Measurements from ENCODE around the gene TNIK.

Gene TNIK

DNA sequence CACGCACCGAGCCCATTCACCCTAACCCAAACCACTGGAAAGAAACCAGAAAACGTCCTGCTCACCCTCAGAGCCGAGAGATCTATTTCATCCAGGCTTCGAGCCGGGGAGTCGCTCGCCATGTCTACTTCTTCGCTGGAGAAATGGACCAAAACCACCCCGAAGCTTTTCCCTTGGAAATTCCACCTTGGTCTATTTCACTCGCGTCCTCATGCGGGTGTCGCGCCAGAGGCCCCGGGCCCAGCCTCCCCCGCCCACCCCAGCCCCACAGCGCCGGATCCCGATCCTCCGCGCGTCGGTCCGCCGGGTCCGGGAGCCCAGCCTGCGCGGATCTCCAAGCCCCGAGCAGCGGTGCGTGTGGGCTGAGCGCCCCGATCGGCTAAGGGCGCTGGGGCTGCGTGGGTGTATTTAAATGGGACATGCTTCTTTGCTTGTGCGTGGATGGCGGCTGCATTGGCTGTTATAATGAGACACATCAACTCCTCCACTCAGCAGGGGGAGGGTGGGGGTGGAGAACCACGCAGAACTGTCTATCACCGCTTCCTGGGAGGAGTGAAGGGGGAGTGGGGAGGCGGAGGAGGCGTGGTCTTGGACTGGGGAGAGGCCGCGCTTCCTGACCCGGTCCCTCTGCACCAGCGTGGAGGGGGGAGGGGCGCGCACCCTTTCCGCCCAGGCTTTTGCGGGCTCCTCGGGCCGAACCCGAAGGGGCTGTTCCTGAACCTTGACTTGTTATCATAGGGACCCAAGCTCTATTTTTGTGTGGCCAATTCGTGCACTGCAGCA, at the start of gene TNIK:
Gene TNIK, minus strand, starts transcription at position 464 of the 783 bp plus-strand sequence. Its CDS starts 342 bp downstream, at position 122.
- DNase-seq, result peak; percentile 93

GRCh38 chr3:171508676-171509075, 48.5 kb upstream of the TNIK start:
- DNase-seq, result no peak

- DNase-seq, result no peak
Measured at GRCh38 chr3:171508206-171508605, 48.0 kb upstream of the TNIK start.

GRCh38 chr3:171506743-171507319, 46.6 kb upstream of the TNIK start:
- no peak for DNase-seq

DNA sequence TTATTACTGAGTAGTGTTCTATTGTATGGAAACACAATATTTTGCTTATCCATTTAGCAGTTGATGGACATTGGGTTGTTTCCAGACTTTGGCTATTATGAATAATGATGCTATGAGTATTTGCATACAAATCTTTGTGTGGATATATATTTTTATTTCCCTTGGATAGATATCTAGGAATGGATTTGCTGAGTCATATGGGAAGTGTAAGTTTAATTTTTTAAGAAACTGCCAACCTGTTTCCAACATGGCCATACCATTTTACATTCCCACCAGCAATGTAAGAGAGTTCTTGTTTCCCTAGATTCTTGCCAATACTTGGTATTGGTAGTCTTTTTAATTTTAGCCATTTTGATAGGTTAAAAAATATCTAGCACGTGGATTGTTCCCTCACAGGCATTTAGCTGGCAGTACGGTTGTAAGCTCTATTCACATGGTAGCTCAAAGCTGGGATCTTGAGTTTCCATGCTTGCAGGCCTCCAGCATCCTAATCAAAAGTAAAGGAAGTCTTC, 45.7 kb upstream of the TNIK start:
- DNase-seq, result no peak

DNA sequence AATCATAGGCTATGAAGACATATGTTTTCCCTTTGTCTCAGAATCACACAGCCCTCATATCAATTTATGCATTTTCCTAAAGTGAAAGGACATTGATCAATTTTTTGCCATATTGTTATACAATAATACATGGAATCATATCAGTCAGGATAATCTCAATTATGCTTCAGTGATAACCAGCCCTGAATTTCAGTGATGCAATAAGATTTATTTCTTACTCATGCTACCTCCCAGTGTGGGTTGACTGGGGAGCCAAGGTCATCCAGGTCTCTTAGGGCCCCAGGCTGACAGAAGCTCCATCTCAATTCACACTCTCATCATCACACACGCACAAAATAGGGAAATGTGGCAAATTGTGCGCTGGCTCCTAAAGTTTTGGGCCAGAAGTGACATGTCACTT, 44.2 kb upstream of the TNIK start:
- DNase-seq, result no peak

DNA sequence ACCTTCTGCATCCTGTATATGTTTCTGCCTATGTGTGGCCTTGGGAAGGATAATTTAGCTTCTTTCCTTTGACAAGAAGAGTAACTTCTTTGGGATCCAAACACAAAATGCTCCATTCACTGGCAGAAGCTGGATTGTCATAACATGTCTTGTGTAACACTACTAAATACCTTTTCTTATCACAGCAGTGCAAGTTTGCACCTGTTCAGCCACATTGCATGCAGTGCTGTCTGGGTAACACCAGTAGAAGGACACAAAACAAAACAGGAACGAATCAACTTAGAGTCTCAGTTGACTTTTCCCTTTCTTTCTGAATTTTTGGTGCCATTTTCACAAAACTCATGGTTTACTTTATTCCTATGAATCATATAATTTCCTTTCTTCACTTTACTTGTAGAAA, 43.6 kb upstream of the TNIK start:
- no peak for DNase-seq

DNA sequence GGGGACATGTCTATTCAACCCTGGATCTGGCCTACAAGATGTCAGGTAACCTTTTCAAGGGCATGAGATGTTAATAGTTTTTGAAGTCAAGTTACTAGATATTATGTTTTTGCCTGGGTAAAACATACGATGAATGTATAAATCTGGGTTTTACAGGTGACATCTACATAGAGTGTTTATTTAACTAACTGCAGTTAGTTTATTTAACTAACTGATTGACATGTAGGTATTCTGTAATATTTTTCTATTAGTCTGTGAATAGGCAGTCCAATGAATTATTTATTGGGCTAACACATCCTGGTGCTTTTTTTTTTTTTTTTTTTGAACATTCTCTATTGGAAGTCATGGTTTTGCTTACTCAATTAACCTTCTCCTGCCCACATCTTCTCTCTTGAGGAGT, 38.7 kb upstream of the TNIK start:
- no peak for DNase-seq

DNA sequence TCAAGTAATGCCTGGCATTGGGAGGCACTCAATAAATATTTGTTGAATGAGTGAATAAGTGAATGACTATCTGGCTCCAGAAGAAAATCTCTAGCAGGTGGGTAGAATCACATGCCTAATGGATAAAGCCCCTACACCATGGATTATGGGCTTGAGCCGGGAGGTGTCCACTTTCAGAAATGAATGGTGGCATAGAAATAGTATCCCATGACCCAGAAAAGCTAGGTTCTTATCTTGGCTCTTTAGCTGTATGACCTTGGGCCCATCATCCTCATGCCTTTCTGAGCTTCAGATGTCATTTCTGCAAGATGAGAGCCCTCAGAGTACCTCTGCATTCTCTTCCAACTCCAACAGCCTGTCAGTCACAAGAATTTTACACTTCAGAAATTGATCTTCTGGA, 37.3 kb upstream of the TNIK start:
- no peak for DNase-seq

GRCh38 chr3:171495413-171495812, 35.2 kb upstream of the TNIK start:
- DNase-seq, result no peak

- peak; percentile 54 for DNase-seq
Measured at GRCh38 chr3:171494457-171495109, 34.4 kb upstream of the TNIK start.

DNA sequence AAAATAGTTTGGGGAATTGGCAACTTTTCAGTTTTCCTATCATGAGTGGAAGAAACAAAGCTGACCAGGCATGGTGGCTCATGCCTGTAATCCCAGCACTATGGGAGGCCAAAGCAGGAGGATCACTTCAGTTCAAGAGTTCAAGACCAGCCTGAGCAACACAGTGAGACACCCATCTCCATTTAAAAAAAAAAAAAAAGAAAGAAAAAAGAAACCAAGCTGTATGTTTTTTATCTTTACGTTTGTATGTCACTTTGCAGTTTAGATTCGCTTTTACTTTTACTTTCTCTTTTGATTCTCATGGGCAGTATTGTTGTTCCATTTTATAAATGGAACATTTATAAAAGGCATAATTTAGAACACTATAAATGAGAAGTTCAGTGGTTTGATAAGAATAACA, 31.2 kb upstream of the TNIK start:
- peak; percentile 36 for DNase-seq

- peak; percentile 2 for DNase-seq
Measured at GRCh38 chr3:171490901-171491300, 30.7 kb upstream of the TNIK start.

- no peak for DNase-seq
Measured at GRCh38 chr3:171489348-171489747, 29.1 kb upstream of the TNIK start.

- no peak for DNase-seq
Measured at GRCh38 chr3:171488479-171488878, 28.3 kb upstream of the TNIK start.

DNA sequence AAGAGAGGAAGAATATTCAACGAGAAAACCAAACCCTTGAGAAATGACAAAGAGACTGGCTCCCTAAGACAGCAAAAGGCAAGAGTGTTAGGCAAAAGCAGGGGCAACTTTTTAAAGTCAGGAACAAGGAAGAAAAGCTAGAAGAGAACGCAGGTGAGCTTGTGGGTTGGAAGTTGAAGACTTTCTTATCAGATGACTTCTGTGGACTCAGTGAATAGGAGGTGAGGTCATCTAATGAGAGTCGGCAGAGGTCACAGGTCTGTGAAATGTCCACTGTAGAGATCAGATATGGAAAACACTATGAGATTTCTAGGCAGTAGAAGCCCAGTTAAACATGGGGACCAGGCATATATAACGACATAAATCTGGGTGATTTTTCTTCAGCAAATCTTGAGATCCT, 27.2 kb upstream of the TNIK start:
- DNase-seq, result no peak

- DNase-seq, result no peak
Measured at GRCh38 chr3:171485338-171485737, 25.1 kb upstream of the TNIK start.

DNA sequence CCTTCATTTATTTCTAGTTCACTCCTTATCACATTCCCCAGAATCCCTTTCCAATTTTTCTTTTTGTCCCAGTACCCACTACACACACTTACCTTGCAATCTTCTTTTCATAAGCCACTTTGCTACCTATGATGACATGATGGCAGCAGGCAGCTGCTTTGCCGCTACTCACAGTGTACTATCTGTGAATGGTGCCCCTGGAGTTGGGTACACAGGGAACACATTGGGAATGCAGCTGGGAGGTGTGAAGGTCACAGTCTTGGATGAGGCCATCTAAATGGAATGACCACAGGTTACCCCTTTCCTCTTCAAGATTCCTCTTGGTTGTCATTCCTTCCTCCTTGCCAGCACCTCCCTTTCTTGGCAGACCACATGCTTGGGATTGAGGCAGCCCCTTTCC, 20.8 kb upstream of the TNIK start:
- DNase-seq, result no peak

GRCh38 chr3:171480526-171480925, 20.3 kb upstream of the TNIK start:
- peak; percentile 39 for DNase-seq

DNA sequence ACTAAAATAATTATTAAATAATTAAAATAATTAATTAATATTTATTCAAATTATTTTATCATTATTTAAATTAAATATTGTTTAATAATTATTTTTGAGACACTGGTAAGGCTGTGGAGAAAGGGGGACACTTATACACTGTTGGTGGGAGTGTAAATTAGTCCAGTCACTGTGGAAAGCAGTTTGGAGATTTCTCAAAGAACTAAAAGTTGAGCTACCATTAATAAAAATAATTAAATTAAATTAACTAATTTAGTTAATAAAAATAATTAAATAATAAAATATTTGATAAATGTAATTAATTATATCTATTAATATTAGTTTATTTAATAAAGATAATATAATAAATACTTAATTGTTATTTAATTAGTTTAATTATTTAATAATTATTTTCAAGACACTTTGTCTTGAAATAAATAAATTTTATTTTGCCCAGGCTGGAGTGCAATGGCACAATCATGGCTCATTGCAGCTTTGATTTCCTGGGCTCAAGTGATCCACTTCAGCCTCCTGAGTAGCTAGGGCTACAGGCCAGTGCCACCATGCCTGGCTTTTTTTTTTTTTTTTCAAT, 16.4 kb upstream of the TNIK start:
- no peak for DNase-seq

DNA sequence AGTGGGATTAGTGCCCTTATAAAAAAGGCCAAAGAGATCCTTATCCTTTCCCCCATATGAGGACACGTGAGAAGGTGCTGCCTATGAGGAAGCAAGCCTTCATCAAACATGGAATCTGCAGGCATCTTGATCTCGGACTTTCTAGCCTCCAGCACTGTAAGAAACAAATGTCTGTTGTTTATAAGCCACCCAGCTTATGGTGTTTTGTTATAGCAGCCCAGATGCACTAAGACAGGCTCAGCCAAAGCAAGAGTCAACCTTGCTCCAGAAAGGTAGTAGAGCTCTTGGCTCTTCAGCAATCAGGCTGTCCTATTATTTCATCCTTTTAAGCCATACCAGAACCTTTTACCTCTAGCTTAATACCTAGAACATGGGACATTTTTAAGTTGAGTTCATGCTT, 12.3 kb upstream of the TNIK start:
- no peak for DNase-seq

DNA sequence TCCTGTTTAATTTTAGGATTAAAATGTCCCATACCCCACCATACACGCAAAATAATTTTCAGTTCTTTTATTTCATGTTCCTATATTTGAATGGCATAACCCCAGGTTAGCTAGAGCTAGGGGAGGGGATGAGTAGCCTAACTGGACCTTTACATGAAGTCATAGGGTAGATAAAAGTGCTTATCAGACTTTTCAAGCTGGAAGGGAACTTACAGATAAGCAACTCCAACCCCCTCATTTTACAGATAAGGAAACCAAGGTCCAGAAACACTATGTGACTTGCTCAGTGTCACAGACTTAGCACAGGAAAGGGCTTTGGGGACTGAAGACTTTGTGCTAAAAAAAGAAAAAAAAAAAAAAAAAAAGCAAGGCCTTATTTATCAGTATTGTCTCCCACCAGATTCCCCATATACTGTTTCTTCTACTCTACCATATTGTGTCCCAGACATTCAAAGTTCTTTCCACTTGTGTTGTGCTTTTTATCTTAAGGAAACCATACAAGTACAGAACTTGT, 10.6 kb upstream of the TNIK start:
- no peak for DNase-seq

- DNase-seq, result no peak
Measured at GRCh38 chr3:171469376-171469775, 9.2 kb upstream of the TNIK start.

Data from CD4-positive, alpha-beta T cell treated with Interleukin-12 subunit alpha and Interleukin-12 subunit beta, for 1 hour (primary cell).